ENCODE data around the gene SMTNL1.

Gene SMTNL1

DNA sequence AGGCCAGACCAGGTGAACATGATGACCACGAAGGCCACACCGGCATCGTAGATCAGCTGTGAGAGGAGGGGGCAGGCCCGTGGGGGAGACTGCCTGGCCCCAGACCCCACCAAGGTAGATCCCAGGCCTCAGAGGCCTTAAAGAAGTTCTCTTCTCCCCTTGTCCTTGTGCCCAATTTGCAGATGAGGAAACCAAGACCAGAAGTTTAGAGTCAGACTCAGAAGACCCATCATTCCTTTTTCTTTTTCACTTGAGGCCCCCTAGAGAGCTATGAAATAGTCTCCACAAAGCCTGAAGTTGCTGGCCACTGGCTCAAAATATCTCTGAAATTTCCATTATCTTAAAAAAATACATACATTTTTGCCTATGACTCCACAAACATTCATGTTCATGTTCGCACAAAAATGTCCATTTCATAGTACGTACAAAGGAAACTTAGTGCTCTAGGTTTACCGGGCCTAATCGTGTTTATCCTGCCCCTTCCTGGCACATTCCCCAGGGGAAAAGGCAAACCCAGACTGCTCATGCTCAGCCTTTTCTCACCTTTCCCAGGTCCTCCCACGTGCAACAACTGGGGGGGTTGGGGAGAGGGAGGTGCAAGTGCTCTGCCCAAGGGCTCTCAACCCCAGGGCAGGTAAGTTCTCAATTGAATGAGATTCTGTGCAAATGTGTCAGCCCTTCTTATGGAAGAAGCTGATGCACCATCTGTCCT lies 41.1 kb upstream of the SMTNL1 start:
- no peak for TF ChIP-seq CTCF (IDR thresholded peaks at IDR 0.05; ENCODE audit: borderline replicate concordance, insufficient read depth, low read depth, low read length)
- H3K4me3 ChIP-seq (ENCODE audit: low read depth, low read length): no peak overlapping the region

DNA sequence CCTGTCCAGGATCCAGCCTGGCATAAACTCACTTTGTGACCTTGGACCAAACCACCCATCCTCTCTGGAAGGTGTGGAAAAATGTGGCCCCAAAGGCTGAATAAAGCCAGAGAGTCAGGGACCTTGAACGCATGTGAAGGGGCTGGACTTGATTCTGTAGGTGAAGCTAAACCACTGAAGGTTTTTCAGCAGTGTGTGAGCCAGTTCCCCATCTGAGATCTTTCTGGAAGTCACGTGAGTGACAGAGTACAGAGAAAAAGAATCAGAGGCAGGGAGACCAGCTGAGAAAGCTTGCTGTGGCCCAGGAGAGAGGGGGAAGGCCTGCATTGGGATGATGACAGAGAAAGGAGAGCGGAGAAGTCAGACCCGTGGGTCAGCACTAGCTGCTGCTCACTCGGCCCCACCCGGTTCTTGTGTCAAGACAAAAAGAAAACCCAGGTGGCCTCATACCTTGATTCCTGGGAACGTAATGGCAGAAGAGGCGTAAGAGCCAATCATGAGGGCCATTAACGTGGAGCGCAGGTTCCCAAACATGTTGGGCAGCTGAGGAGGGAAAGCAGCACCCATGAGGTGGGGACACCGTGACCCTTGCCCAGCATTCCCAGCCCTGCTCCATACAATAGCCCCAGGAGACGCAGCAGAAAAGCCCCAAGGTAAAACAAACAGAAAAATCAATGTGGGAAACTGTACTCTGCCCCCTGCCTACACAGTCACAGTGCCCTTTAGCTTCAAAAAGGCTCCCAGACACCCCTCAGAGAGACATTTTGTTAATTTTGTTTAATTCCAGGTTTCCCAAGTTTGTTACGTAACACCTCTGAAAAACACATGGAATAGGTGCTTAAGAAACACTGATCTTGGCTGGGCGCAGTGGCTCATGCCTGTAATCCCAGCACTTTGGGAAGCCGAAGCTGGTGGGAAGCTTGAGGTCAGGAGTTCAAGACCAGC lies 39.8 kb upstream of the SMTNL1 start:
- no peak overlapping the region for H3K4me3 ChIP-seq (ENCODE audit: low read depth, low read length)
- no peak for TF ChIP-seq CTCF (IDR thresholded peaks at IDR 0.05; ENCODE audit: borderline replicate concordance, insufficient read depth, low read depth, low read length)

DNA sequence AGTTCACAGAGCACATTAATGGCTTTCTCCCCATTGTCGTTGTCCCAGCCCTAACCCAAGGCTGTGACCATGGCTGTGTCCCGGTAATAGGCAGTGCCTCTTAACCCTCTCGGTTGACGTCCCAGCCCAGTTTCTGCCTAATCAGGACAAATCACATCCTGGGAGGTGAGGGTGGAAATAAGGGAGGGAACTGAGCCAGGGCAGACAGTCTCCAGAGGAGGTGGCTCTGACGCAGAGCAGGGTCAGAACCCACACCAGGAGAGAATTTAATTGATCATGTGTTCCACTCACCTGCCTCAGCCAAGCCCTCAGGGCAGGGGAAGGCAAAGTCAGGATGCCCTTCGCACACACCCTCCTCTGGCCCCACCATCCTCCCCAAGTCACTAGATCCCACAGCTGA lies 38.9 kb upstream of the SMTNL1 start:
- no peak for TF ChIP-seq CTCF (IDR thresholded peaks at IDR 0.05; ENCODE audit: borderline replicate concordance, insufficient read depth, low read depth, low read length)
- no peak overlapping the region for H3K4me3 ChIP-seq (ENCODE audit: low read depth, low read length)

GRCh38 chr11:57499413-57499982 lies 37.9 kb upstream of the SMTNL1 start:
- TF ChIP-seq CTCF (IDR thresholded peaks at IDR 0.05; ENCODE audit: borderline replicate concordance, insufficient read depth, low read depth, low read length): no peak
- H3K4me3 ChIP-seq (ENCODE audit: low read depth, low read length): no peak overlapping the region

- no peak for TF ChIP-seq CTCF (IDR thresholded peaks at IDR 0.05; ENCODE audit: borderline replicate concordance, insufficient read depth, low read depth, low read length)
- H3K4me3 ChIP-seq (ENCODE audit: low read depth, low read length): no peak overlapping the region
These were observed 37.4 kb upstream of the SMTNL1 start for GRCh38 chr11:57499983-57500461.

- TF ChIP-seq CTCF (IDR thresholded peaks at IDR 0.05; ENCODE audit: borderline replicate concordance, insufficient read depth, low read depth, low read length): no peak
- no peak overlapping the region for H3K4me3 ChIP-seq (ENCODE audit: low read depth, low read length)
These were observed 36.9 kb upstream of the SMTNL1 start for GRCh38 chr11:57500515-57500914.
